ENCODE data around the gene PLVAP.

DNA sequence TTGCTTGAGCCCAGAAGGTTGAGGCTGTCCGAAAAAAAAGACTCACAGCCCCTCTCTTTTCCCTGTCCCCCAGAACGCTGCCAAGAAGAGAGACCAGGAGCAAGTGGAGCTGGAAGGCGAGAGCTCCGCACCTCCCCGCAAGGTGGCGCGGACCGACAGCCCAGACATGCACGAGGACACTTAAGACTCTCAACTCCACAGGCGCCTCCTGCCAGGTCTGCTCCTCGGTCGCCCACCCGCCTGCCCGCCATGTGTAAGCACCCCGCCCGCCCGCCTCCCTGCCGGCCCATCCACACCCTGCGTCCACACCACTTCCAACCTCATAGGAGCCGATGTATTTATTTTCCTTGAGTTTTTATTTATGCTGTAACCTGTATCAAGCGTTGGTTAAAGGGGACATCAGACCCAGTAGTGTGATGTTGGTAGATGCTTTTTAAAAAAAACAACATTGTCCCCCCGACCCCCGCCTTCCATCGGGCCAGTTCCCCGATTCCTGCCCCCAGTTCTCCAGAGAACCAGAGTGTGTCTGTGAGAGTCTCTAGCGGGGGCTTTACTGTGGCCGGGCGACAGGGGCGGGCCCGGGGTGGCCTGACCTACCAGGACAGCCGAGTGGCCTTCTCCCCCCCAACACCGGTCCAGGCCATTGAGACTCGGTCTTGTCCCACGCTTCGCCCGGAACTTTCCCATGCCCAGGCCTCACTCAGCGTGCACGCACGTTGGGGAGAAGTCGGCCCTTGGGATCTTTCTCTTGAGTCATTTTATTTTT is 57.5 kb downstream of the PLVAP start:
- TF ChIP-seq, protein P1, sequence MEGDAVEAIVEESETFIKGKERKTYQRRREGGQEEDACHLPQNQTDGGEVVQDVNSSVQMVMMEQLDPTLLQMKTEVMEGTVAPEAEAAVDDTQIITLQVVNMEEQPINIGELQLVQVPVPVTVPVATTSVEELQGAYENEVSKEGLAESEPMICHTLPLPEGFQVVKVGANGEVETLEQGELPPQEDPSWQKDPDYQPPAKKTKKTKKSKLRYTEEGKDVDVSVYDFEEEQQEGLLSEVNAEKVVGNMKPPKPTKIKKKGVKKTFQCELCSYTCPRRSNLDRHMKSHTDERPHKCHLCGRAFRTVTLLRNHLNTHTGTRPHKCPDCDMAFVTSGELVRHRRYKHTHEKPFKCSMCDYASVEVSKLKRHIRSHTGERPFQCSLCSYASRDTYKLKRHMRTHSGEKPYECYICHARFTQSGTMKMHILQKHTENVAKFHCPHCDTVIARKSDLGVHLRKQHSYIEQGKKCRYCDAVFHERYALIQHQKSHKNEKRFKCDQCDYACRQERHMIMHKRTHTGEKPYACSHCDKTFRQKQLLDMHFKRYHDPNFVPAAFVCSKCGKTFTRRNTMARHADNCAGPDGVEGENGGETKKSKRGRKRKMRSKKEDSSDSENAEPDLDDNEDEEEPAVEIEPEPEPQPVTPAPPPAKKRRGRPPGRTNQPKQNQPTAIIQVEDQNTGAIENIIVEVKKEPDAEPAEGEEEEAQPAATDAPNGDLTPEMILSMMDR (conservative IDR thresholded peaks at IDR 0.05 in 1 of 2, IDR thresholded peaks at IDR 0.05 in 1 of 2; ENCODE audit: extremely low read depth in 1 of 2, insufficient read depth in 1 of 2, low read depth in 1 of 2, low read length in 2 of 2): no peak
- no peak for TF ChIP-seq EZH2 (IDR thresholded peaks at IDR 0.05; ENCODE audit: borderline replicate concordance, low read length)
